ENCODE data around the gene RAD54L.
"Not testable (repeated sequence)": the region's sequence is repeated elsewhere in the genome, so short reads cannot be mapped to it uniquely, and the experiment has no call there.

The RAD54L gene

GRCh38 chr1:46241733-46242132, 5.8 kb upstream of the RAD54L start:
- DNase-seq (ENCODE audit: low spot score): not testable (repeated sequence)

GRCh38 chr1:46242918-46243317, 4.6 kb upstream of the RAD54L start:
- DNase-seq (ENCODE audit: low spot score): no peak

DNA sequence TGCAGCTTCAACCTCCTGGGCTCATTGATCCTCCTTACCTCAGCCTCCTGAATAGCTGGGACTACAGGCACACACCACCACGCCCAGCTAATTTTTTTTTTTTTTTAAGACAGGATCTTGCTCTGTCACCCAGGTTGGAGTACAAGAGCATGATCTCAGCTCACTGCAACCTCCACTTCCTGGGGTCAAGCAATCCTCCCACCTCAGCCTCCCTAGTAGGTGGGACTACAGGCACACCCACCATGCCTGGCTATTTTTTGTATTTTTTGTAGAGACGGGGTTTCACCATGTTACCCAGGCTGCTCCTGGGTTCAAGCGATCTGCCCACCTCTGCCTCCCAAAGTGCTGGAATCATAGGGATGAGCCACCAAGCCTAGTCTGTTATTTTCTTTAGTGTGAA, 3.7 kb upstream of the RAD54L start:
- DNase-seq (ENCODE audit: low spot score): not testable (repeated sequence)

DNA sequence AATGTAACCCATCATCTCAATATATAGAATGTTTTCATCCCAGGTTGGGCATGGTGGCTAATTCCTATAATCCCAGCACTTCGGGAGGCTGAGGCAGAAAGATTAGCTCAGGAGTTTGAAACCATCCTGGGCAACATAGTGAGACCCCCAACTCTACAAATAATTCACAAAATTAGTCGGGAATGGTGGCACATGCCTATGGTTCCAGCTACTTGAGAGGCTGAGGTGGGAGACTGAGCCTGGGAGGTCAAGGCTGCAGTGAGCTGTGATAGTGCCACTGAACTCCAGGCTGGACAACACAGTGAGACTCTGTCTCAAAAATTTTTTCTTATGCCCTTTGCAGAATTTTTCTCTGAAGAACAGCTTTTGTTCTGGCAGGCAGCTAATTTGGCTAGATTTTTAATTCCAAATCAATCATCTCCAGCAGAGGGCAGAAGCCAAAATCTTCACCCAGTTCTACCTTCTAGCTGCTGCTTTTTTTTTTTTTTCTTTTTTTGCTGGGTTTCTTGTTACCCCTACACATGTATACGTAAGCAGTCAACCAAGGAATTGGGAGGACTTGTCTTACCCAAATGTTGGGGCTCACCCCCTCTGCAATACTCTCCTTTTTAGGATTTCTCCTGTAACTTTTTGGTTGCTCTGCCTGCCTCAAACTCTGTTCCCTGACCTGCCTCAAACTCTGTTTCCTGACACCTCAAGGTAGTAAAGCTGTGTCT, 2.7 kb upstream of the RAD54L start:
- peak; percentile 54 for DNase-seq (ENCODE audit: low spot score)

GRCh38 chr1:46246136-46246535, 1.4 kb upstream of the RAD54L start:
- DNase-seq (ENCODE audit: low spot score): not testable (repeated sequence)

DNA sequence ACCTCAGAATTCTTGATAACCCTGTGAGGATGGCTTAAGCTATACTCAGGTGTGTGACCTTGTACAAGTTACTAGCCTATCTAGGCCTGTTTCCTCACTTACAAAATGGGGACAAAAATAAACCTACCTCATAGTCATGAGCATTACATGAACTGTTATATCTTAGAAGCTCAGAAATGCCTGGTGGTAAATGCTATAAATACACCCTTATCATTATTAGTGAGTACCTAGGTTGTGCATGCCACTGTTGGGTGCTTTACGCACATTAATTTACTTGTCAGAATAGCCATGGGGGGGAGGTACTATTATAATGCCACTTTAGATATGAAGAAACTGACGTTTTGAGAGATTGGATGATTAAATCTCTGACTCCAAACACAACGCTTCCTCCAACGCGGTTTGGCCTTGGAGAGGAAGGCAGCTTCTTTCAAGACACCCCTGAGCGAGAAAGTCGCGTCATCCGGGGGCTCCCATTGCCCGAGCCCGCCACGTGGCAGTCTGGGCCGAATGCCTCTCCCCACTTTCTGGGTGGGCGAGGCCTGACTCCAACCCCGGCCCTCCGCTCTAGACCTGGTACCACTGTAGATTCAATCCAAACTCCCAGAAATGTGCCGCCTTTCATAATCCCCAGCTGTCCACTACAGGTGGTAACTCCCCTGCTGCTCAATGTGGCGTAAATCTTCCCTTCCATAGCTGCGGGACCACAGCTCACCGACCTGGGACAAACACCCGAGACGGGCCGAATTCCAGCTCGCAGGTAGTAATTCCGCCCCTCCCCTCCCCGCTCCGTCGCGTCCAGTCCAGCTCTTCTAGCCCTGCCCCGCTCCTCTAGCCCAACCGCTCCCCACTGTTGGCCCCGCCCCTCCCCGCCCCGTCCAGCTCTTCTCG, 771 bp upstream of the RAD54L start:
- DNase-seq (ENCODE audit: low spot score): peak; percentile 41

GRCh38 chr1:46248122-46248920, 758 bp downstream of the RAD54L start:
- DNase-seq (ENCODE audit: low spot score): peak; percentile 24

- no peak for DNase-seq (ENCODE audit: low spot score)
These were observed 7.1 kb downstream of the RAD54L start for GRCh38 chr1:46254668-46255067.

- DNase-seq (ENCODE audit: low spot score): no peak
These were observed 9.0 kb downstream of the RAD54L start for GRCh38 chr1:46256523-46256922.

DNA sequence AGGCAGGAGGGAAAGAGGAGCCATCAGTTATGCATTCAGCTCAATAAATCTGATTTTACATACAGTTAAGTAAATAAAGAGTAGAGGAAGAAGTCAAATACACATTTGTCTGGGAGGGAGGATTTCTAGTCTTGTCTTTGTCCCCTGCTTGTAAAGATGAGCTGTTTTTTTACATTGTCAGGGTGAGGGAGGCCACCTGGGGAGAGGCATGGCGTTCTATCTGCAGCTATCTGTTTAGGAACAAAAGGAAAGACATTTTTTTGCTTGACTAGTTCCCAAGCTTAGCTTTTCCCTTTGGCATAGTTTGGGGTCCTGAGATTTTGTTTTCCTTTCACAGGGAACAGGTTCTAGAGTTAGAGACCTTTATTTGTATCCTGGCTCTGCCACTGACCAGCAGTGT, 14.9 kb downstream of the RAD54L start:
- DNase-seq (ENCODE audit: low spot score): no peak

- DNase-seq (ENCODE audit: low spot score): no peak
These were observed 15.6 kb downstream of the RAD54L start for GRCh38 chr1:46263146-46263545.

GRCh38 chr1:46268578-46268977, 21.0 kb downstream of the RAD54L start:
- no peak for DNase-seq (ENCODE audit: low spot score)

- no peak for DNase-seq (ENCODE audit: low spot score)
These were observed 26.9 kb downstream of the RAD54L start for GRCh38 chr1:46274225-46275029.

GRCh38 chr1:46275030-46275337, 27.4 kb downstream of the RAD54L start:
- no peak for DNase-seq (ENCODE audit: low spot score)

- no peak for DNase-seq (ENCODE audit: low spot score)
These were observed 30.3 kb downstream of the RAD54L start for GRCh38 chr1:46277658-46278373.

DNA sequence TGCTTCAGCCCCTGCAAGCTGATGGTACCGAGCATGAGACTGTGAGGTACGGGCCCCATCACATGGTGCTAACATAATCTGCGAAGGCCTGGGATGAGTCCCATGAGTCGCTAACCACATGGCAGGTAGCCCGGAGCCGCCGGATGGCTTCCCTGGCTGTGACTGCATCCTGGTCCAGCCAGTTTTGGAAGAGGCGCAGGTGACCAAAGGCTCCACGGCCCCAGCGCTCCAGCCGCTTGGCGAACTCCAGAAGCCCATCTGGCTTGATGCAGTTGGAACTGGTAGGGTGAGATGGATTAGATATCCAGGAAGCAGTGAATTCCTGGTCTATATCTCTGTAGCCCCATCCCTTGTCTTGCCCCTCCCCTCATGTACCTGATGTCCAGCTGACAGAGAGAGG, 31.2 kb downstream of the RAD54L start:
- no peak for DNase-seq (ENCODE audit: low spot score)

- DNase-seq (ENCODE audit: low spot score): no peak
These were observed 32.5 kb downstream of the RAD54L start for GRCh38 chr1:46280092-46280491.

GRCh38 chr1:46281021-46281420, 33.5 kb downstream of the RAD54L start:
- DNase-seq (ENCODE audit: low spot score): no peak

GRCh38 chr1:46284058-46284457, 36.5 kb downstream of the RAD54L start:
- DNase-seq (ENCODE audit: low spot score): no peak

DNA sequence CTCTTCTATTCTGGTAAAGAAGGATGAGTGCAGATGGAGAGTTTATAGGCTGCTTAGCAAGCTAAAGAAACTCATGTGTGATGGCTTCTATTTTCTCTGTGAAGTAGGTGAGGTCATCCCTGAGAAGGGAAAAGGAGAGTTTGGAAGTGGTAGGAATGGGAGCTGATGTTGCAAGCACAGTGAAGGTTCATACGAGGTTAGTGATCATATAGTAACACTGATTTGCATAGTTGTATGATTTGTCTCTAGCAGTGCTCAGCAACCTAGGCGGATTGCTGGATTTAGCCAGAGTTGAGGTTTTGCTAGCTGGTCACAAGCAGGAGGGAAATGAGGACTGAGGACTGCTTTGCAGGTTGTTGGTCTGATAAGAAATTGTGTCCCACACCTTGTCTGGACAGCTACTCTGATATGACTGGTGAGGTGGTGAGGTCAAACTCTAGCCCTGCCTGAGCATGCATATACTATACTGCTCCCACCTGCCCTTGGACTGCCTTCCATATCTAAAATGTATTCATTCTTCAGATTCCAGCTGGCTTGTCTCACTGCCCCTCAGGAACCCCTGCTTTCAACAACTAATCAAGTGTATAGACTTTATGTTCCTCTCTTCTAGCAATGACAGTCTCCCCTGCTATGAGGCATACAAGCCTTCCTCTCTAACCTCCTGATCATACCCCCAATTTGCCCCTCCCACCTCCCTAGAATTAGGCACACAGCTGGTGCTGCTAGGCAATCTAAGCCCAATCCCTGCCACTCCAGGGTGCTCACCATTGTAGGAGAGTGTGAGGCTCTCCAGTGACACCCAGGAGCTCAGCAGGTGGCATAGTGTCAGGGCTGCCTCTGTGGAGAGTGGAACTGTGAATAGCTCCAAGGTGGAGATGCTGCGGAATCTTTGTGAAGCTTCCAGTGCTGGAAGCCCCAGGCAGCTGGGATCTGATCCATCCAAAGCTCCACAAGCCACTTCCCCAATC, 37.3 kb downstream of the RAD54L start:
- DNase-seq (ENCODE audit: low spot score): no peak
